HK-2 (cell line): ENCODE data around the gene ANKIB1.
A peak's percentile ranks its signal among the peaks of the same experiment; 100 is the strongest.
"Not testable (repeated sequence)": the region's sequence is repeated elsewhere in the genome, so short reads cannot be mapped to it uniquely, and the experiment has no call there.

Experiments used
- DNase-seq: peaks from one replicate; pipeline ENCODE4 v3.0.0-alpha.2; 2018; ENCODE audit not compliant: unreplicated experiment

Gene ANKIB1

GRCh38 chr7:92245487-92246359 is at the start of gene ANKIB1, which contains the start of gene KRIT1:
Gene ANKIB1, plus strand, starts transcription at chr7:92245974. Its CDS starts 49,005 bp downstream, at chr7:92294979.
Gene KRIT1, minus strand, starts transcription at chr7:92245914. Its CDS starts 3,779 bp downstream, at chr7:92242135.
- DNase-seq = peak; percentile 90

- no peak for DNase-seq
These were observed 45.0 kb upstream of the ANKIB1 start for GRCh38 chr7:92200791-92201190.

DNA sequence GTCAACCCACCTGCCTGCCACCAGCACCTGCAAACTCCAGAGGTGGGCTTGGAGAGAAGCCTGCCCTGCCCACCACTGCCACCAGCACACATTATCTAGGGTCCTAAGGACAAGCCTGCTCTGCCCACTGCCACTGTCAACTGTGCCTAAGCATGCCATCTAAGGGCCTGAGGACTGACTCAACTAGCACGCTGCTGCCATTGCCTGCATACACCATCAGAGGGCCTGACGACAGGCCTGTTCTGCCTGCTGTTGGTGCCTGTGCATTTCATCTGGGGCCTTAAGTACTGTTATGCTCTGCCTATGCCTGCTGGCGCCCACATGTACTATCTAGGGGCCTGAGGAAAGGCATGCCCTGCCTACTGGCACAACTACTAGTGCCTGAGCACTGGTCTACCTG is 39.8 kb upstream of the ANKIB1 start:
- DNase-seq = no peak

DNA sequence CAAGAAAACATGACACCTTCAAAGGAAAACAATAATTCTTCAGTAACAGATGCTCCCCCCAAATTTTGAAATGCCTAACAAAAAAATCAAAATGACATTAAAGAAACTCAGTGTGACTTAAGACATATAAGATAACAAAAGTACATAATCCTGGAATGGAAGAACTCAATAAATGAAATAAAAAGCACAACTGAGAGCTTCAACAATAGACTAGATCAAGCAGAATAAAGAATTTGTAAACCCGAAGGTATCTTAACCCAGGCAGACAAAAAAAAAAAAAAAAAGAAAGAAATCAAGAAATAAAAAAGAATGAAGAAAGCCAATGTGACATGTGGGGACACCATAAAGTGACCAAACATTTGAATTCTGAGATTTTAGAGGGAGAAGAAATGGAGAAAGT is 39.1 kb upstream of the ANKIB1 start:
- DNase-seq = no peak

GRCh38 chr7:92221766-92222165 is 24.0 kb upstream of the ANKIB1 start:
- DNase-seq = no peak

GRCh38 chr7:92226981-92227380 is 18.8 kb upstream of the ANKIB1 start:
- DNase-seq = no peak

GRCh38 chr7:92228100-92228499 is 17.7 kb upstream of the ANKIB1 start:
- DNase-seq = no peak

DNA sequence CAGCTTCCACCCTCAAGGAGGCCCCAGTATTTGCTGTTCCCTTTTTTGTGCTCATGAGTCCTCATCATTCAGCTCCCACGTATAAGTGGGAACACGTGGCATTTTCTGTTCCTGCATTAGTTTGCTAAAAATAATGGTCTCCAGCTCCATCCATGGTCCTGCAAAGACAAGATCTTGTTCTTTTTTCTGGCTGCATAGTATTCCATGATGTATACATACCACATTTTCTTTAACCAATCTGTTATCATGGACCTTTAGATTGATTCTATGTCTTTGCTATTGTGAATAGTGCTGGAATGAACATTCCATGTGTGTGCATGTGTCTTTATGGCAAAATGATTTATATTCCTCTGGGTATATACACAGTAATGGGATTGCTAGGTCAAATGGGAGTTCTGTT is 17.0 kb upstream of the ANKIB1 start:
- no peak for DNase-seq

DNA sequence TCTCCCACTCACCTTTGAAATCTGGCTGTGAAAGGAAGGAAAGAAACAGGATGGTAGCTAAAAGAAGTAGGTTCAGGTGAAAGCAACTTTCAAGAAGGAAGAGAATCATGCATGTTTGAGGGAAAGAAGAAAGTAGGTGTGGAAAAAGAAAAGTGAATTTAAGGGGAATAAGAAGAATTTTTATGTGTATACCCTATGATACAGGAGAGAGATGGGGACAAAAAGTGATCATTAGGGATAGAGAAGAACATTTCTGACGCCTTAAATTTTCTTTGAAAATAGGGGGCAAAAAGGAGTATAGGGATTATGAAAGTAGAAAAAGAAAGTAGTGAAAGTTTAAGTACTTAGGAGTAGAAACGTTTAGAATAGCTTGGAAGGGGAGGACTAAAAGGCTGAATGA is 15.2 kb upstream of the ANKIB1 start:
- no peak for DNase-seq

GRCh38 chr7:92242972-92243371 is 2.8 kb upstream of the ANKIB1 start:
- DNase-seq = no peak

GRCh38 chr7:92244808-92245486 is 827 bp upstream of the ANKIB1 start:
- DNase-seq = no peak

GRCh38 chr7:92246360-92247101 is 757 bp downstream of the ANKIB1 start:
- DNase-seq = peak; percentile 34

DNA sequence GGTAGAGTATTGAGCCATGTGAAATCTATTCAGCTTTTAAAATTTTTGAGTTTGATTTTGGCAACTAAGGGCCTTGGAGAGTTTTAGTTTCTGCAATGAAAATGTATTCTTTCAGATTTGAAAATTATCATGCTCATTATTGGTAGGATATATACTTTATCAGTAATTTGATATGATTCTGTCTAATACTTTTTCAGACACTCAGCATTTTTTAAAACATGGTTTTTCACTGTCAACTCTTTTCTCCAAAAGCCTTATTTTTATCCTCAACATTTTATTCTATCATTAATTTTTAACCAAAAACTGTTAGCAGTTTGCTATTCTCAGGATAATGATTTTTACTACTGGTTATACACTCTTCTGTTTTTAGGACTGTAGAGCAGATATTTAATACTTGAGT is 4.8 kb downstream of the ANKIB1 start:
- DNase-seq = no peak

GRCh38 chr7:92251181-92251580 is 5.4 kb downstream of the ANKIB1 start:
- DNase-seq = no peak

GRCh38 chr7:92253251-92253650 is 7.5 kb downstream of the ANKIB1 start:
- DNase-seq = no peak

DNA sequence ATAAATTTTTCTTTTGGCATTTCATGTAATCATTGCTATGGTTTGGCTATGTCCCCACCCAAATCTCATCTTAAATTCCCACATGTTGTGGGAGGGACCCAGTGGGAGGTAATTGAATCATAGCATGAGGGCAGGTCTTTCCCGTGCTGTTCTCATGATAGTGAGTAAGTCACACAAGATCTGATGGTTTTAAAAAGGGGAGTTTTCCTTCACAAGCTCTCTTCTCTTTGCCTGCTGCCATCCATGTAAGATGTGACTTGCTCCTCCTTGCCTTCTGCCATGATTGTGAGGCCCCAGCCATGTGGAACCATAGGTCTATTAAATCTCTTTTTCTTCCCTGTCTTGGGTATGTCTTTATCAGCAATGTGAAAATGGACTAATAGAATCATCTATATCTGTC is 9.0 kb downstream of the ANKIB1 start:
- DNase-seq = not testable (repeated sequence)

DNA sequence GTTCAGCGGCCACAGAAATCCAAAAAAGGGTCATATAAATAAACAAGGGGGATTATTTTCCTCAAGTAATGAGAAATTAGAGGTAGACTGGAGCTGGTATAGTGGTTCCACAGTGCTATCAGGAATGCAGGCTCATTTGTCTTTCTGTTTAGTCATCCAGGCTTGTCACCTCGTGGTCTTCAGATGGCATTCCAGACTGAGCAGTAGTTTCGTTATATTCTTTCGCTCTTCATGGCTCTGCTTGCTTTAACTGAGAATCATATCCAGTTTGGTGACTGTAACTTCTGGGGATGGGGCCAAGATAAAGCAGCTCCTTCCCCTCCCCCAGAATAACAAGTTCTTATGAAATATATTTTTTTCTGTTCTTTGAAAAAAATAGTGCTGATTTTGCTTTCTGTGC is 9.5 kb downstream of the ANKIB1 start:
- DNase-seq = peak; percentile 14

DNA sequence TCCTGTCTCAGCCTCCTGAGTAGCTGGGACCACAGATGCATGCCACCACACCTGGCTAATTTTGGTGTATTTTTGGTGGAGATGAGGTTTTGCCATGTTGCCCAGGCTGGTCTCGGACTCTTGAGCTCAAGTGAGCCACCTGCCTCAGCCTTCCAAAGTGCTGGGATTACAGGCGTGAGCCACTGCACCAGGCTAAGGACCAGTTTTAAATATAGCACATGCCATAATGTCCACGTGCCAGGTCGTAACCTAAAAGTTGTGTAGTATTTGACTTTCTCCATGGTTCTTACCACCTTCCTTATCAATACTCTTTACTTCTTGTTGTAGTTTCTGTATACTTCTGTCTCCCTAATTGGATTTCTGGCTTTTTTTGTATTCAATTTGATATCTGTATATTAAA is 13.3 kb downstream of the ANKIB1 start:
- DNase-seq = no peak

GRCh38 chr7:92259610-92260247 is 14.0 kb downstream of the ANKIB1 start:
- DNase-seq = no peak

GRCh38 chr7:92260248-92260781 is 14.5 kb downstream of the ANKIB1 start:
- no peak for DNase-seq

- no peak for DNase-seq
These were observed 20.9 kb downstream of the ANKIB1 start for GRCh38 chr7:92266415-92267241.
